ENCODE measurements around the gene IQGAP2. TPM values are rescaled to one million over a fixed set of nuclear protein-coding genes. Genes with fewer than 3 reads are reported as not detected.

IQGAP2 gene
- total RNA-seq, 2 donors from 2014 or later, result 15.3 to 17.6 TPM

GRCh38 chr5:76583163-76584047 lies 180.3 kb downstream of the IQGAP2 start:
- H3K27ac ChIP-seq, result no peak overlapping the region
- H3K27me3 ChIP-seq (replicated peaks; ENCODE audit: insufficient read depth), result no peaks in the 10 kb centered on the region
- H3K9me3 ChIP-seq, result no peaks in the 10 kb centered on the region
- H3K4me1 ChIP-seq (ENCODE audit: control insufficient read depth in 1 of 2, low read depth in 2 of 2), result no peaks in the 10 kb centered on the region
- TF ChIP-seq, protein P1, sequence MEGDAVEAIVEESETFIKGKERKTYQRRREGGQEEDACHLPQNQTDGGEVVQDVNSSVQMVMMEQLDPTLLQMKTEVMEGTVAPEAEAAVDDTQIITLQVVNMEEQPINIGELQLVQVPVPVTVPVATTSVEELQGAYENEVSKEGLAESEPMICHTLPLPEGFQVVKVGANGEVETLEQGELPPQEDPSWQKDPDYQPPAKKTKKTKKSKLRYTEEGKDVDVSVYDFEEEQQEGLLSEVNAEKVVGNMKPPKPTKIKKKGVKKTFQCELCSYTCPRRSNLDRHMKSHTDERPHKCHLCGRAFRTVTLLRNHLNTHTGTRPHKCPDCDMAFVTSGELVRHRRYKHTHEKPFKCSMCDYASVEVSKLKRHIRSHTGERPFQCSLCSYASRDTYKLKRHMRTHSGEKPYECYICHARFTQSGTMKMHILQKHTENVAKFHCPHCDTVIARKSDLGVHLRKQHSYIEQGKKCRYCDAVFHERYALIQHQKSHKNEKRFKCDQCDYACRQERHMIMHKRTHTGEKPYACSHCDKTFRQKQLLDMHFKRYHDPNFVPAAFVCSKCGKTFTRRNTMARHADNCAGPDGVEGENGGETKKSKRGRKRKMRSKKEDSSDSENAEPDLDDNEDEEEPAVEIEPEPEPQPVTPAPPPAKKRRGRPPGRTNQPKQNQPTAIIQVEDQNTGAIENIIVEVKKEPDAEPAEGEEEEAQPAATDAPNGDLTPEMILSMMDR (IDR thresholded peaks at IDR 0.05), result no peak
- no peak for ATAC-seq (ENCODE audit: insufficient number of reproducible peaks, low FRiP score, low read depth)
- H3K36me3 ChIP-seq, result no peaks in the 10 kb centered on the region
- DNase-seq (ENCODE audit: low spot score), result no peak
- no peak overlapping the region for H3K4me3 ChIP-seq

GRCh38 chr5:76585783-76586217 lies 182.7 kb downstream of the IQGAP2 start:
- no peak for ATAC-seq (ENCODE audit: insufficient number of reproducible peaks, low FRiP score, low read depth)
- no peak overlapping the region for H3K4me3 ChIP-seq
- no peaks in the 10 kb centered on the region for H3K27me3 ChIP-seq (replicated peaks; ENCODE audit: insufficient read depth)
- TF ChIP-seq, protein P1 (IDR thresholded peaks at IDR 0.05), result no peak
- no peaks in the 10 kb centered on the region for H3K4me1 ChIP-seq (ENCODE audit: control insufficient read depth in 1 of 2, low read depth in 2 of 2)
- no peaks in the 10 kb centered on the region for H3K9me3 ChIP-seq
- H3K36me3 ChIP-seq, result no peaks in the 10 kb centered on the region
- DNase-seq (ENCODE audit: low spot score), result no peak
- no peak overlapping the region for H3K27ac ChIP-seq

GRCh38 chr5:76586531-76586930 lies 183.4 kb downstream of the IQGAP2 start:
- DNase-seq (ENCODE audit: low spot score) (no peak), ATAC-seq (ENCODE audit: insufficient number of reproducible peaks, low FRiP score, low read depth) (no peak)

GRCh38 chr5:76590027-76590426 lies 186.9 kb downstream of the IQGAP2 start:
- Histone ChIP-seq H3K9me3 (no peaks in the 10 kb centered on the region), H3K27me3 (replicated peaks; ENCODE audit: insufficient read depth) (no peaks in the 10 kb centered on the region), H3K4me3 (no peak overlapping the region), H3K4me1 (ENCODE audit: control insufficient read depth in 1 of 2, low read depth in 2 of 2) (no peaks in the 10 kb centered on the region), H3K27ac (no peak overlapping the region), H3K36me3 (no peaks in the 10 kb centered on the region)
- ATAC-seq (ENCODE audit: insufficient number of reproducible peaks, low FRiP score, low read depth) (no peak), DNase-seq (ENCODE audit: low spot score) (no peak)
- TF ChIP-seq, protein P1 (IDR thresholded peaks at IDR 0.05), result no peak

More at GRCh38 chr5:76586531-76586930, 183.4 kb downstream of the IQGAP2 start:
- Histone ChIP-seq H3K4me3 (no peak overlapping the region), H3K4me1 (ENCODE audit: control insufficient read depth in 1 of 2, low read depth in 2 of 2) (no peaks in the 10 kb centered on the region), H3K36me3 (no peaks in the 10 kb centered on the region), H3K9me3 (no peaks in the 10 kb centered on the region), H3K27me3 (replicated peaks; ENCODE audit: insufficient read depth) (no peaks in the 10 kb centered on the region), H3K27ac (no peak overlapping the region)
- TF ChIP-seq, protein P1 (IDR thresholded peaks at IDR 0.05), result no peak

- H3K9me3 ChIP-seq, result no peaks in the 10 kb centered on the region
- ATAC-seq (ENCODE audit: insufficient number of reproducible peaks, low FRiP score, low read depth) (no peak), DNase-seq (ENCODE audit: low spot score) (no peak)
- H3K4me1 ChIP-seq (ENCODE audit: control insufficient read depth in 1 of 2, low read depth in 2 of 2), result no peaks in the 10 kb centered on the region
- no peak overlapping the region for H3K4me3 ChIP-seq
- no peaks in the 10 kb centered on the region for H3K27me3 ChIP-seq (replicated peaks; ENCODE audit: insufficient read depth)
- H3K27ac ChIP-seq, result no peak overlapping the region
- H3K36me3 ChIP-seq, result no peaks in the 10 kb centered on the region
- TF ChIP-seq, protein P1 (IDR thresholded peaks at IDR 0.05), result no peak
These were observed 188.3 kb downstream of the IQGAP2 start for GRCh38 chr5:76591366-76591765.
